ENCODE results near the gene FAM200B.
A peak's percentile ranks its signal among the peaks of the same experiment; 100 is the strongest.

The FAM200B gene

GRCh38 chr4:15668566-15669435 is 12.8 kb upstream of the FAM200B start:
- DNase-seq: no peak

- DNase-seq: no peak
Observed at GRCh38 chr4:15670576-15670975, 11.1 kb upstream of the FAM200B start.

GRCh38 chr4:15672101-15672500 is 9.5 kb upstream of the FAM200B start:
- DNase-seq: no peak

GRCh38 chr4:15673337-15673736 is 8.3 kb upstream of the FAM200B start:
- no peak for DNase-seq

- DNase-seq: no peak
Observed at GRCh38 chr4:15674046-15674445, 7.6 kb upstream of the FAM200B start.

GRCh38 chr4:15674926-15675325 is 6.7 kb upstream of the FAM200B start:
- no peak for DNase-seq

GRCh38 chr4:15675356-15675755 is 6.3 kb upstream of the FAM200B start:
- DNase-seq: no peak

- DNase-seq: no peak
Observed at GRCh38 chr4:15676039-15676438, 5.6 kb upstream of the FAM200B start.

- DNase-seq: no peak
Observed at GRCh38 chr4:15676899-15677298, 4.7 kb upstream of the FAM200B start.

- DNase-seq: no peak
Observed at GRCh38 chr4:15677507-15677988, 4.1 kb upstream of the FAM200B start.

GRCh38 chr4:15681067-15681371 is 608 bp upstream of the FAM200B start:
- no peak for DNase-seq

- DNase-seq: peak in 2 of 5 experiments; percentile 0 to 59
Observed at GRCh38 chr4:15682242-15683142, 865 bp downstream of the FAM200B start.

- DNase-seq: no peak
Observed at GRCh38 chr4:15683143-15683495, 1.5 kb downstream of the FAM200B start.

- no peak for DNase-seq
Observed at GRCh38 chr4:15684498-15684897, 2.9 kb downstream of the FAM200B start.

GRCh38 chr4:15688051-15688450 is 6.4 kb downstream of the FAM200B start:
- DNase-seq: no peak

- DNase-seq: no peak
Observed at GRCh38 chr4:15689540-15689939, 7.9 kb downstream of the FAM200B start.

- no peak for DNase-seq
Observed at GRCh38 chr4:15690020-15690809, 8.6 kb downstream of the FAM200B start.

- no peak for DNase-seq
Observed at GRCh38 chr4:15691346-15692135, 9.9 kb downstream of the FAM200B start.

- no peak for DNase-seq
Observed at GRCh38 chr4:15692602-15693001, 11.0 kb downstream of the FAM200B start.

- no peak for DNase-seq
Observed at GRCh38 chr4:15694431-15694830, 12.8 kb downstream of the FAM200B start.

GRCh38 chr4:15695240-15695699 is 13.6 kb downstream of the FAM200B start:
- no peak for DNase-seq

- no peak for DNase-seq
Observed at GRCh38 chr4:15695729-15696128, 14.1 kb downstream of the FAM200B start.

Measured in T-helper 2 cell (primary cell).